ENCODE data around the gene AP2S1. TPM values are rescaled to one million over a fixed set of nuclear protein-coding genes. Genes with fewer than 3 reads are reported as not detected.
A peak's percentile ranks its signal among the peaks of the same experiment; 100 is the strongest.

Gene AP2S1
- total RNA-seq, 1 donor from 2014 or later, result 120 TPM

GRCh38 chr19:46852830-46853229, 2.2 kb upstream of the AP2S1 start:
- ATAC-seq, result no peak
- peaks cover 34% of the 10 kb centered on the region for H3K4me1 ChIP-seq
- DNase-seq, result no peak
- no peaks in the 10 kb centered on the region for H3K36me3 ChIP-seq
- no peaks in the 10 kb centered on the region for H3K27me3 ChIP-seq (ENCODE audit: low read depth)
- intact Hi-C loops (cut with DNase I), result no loop called here
- no peak overlapping the region for H3K4me3 ChIP-seq
- no peak overlapping the region for H3K27ac ChIP-seq
- H3K9me3 ChIP-seq, result no peaks in the 10 kb centered on the region
- TF ChIP-seq CTCF (IDR thresholded peaks at IDR 0.05), result no peak

- intact Hi-C loops (cut with DNase I), result no loop called here
These were observed 1.0 kb downstream of the AP2S1 start for GRCh38 chr19:46849610-46850009.

GRCh38 chr19:46848389-46848788, 2.3 kb downstream of the AP2S1 start:
- peaks cover 16% of the 10 kb centered on the region for H3K4me1 ChIP-seq
- H3K4me3 ChIP-seq, result no peak overlapping the region
- intact Hi-C loops (cut with DNase I), result no loop called here
- ATAC-seq (no peak), DNase-seq (no peak)
- no peaks in the 10 kb centered on the region for H3K27me3 ChIP-seq (ENCODE audit: low read depth)
- no peaks in the 10 kb centered on the region for H3K9me3 ChIP-seq
- peaks cover 26% of the 10 kb centered on the region for H3K36me3 ChIP-seq
- H3K27ac ChIP-seq, result no peak overlapping the region
- TF ChIP-seq CTCF (IDR thresholded peaks at IDR 0.05), result no peak

More at GRCh38 chr19:46849610-46850009, 1.0 kb downstream of the AP2S1 start:
- H3K9me3 ChIP-seq, result no peaks in the 10 kb centered on the region
- no peaks in the 10 kb centered on the region for H3K27me3 ChIP-seq (ENCODE audit: low read depth)
- no peak for TF ChIP-seq CTCF (IDR thresholded peaks at IDR 0.05)
- DNase-seq (no peak), ATAC-seq (no peak)
- H3K36me3 ChIP-seq, result peaks cover 14% of the 10 kb centered on the region
- H3K4me1 ChIP-seq, result peaks cover 16% of the 10 kb centered on the region
- peak overlapping the region; percentile 93 for H3K4me3 ChIP-seq
- H3K27ac ChIP-seq, result peak overlapping the region; percentile 86

- ATAC-seq (no peak), DNase-seq (no peak)
- Histone ChIP-seq H3K9me3 (no peaks in the 10 kb centered on the region), H3K36me3 (peaks cover 34% of the 10 kb centered on the region), H3K27me3 (ENCODE audit: low read depth) (no peaks in the 10 kb centered on the region), H3K4me3 (no peak overlapping the region), H3K27ac (no peak overlapping the region), H3K4me1 (peaks cover 16% of the 10 kb centered on the region)
- no peak for TF ChIP-seq CTCF (IDR thresholded peaks at IDR 0.05)
- intact Hi-C loops (cut with DNase I), result no loop called here
These were observed 3.1 kb downstream of the AP2S1 start for GRCh38 chr19:46847528-46847927.

- Histone ChIP-seq H3K4me1 (peaks cover 16% of the 10 kb centered on the region), H3K9me3 (no peaks in the 10 kb centered on the region), H3K27me3 (ENCODE audit: low read depth) (no peaks in the 10 kb centered on the region), H3K36me3 (peaks cover 43% of the 10 kb centered on the region), H3K27ac (no peak overlapping the region), H3K4me3 (no peak overlapping the region)
- intact Hi-C loops (cut with DNase I), result no loop called here
- DNase-seq (no peak), ATAC-seq (no peak)
- TF ChIP-seq CTCF (IDR thresholded peaks at IDR 0.05), result no peak
These were observed 4.6 kb downstream of the AP2S1 start for GRCh38 chr19:46845959-46846459.
